ENCODE data around the gene CACNA2D3.

GRCh38 chr3:54759166-54759565 lies 636.8 kb downstream of the CACNA2D3 start:
- TF ChIP-seq CTCF (IDR thresholded peaks at IDR 0.05) (no peak), EZH2 (IDR thresholded peaks at IDR 0.05) (no peak), EZH2phosphoT487 (IDR thresholded peaks at IDR 0.05) (no peak)
